HAP-1 (cell line): ENCODE data around the gene SYT6.

Source experiments
- DNase-seq, 2 experiments: peaks; one replicate each; pipeline ENCODE4 v3.0.0-alpha.2; 2016 to 2020; ENCODE audit warnings: low spot score in 2 of 2
- H3K27me3 ChIP-seq: fragments of 250-450 bp; sonication (Bioruptor Pico); 2 replicates; pipeline ENCODE4 v1.5.1; 2020; ENCODE audit warnings: low read depth, mild to moderate bottlenecking, moderate library complexity
- H3K36me3 ChIP-seq: fragments of 250-450 bp; sonication (Bioruptor Pico); replicated peaks from 2 replicates; pipeline ENCODE4 v1.5.1; 2020; ENCODE audit warnings: mild to moderate bottlenecking
- H3K4me1 ChIP-seq: fragments of 250-450 bp; sonication (Bioruptor Pico); 2 replicates; pipeline ENCODE4 v1.5.1; 2020; ENCODE audit warnings: mild to moderate bottlenecking
- H3K4me3 ChIP-seq: fragments of 250-450 bp; sonication (Bioruptor Pico); 2 replicates; pipeline ENCODE4 v1.5.1; 2020; ENCODE audit warnings: mild to moderate bottlenecking, moderate library complexity
- H3K9me3 ChIP-seq: fragments of 250-450 bp; sonication (Bioruptor Pico); 2 replicates; pipeline ENCODE4 v1.5.1; 2020; ENCODE audit warnings: mild to moderate bottlenecking, moderate library complexity
- in situ Hi-C: fragments of 300-500 bp; cut with MboI; formaldehyde crosslinking; loops from 3 replicates; pipeline ENCODE4 v1.14.3; 2020; ENCODE audit warnings: low sequenced_read_pairs, inconsistent platforms, mixed read lengths

The SYT6 gene

DNA sequence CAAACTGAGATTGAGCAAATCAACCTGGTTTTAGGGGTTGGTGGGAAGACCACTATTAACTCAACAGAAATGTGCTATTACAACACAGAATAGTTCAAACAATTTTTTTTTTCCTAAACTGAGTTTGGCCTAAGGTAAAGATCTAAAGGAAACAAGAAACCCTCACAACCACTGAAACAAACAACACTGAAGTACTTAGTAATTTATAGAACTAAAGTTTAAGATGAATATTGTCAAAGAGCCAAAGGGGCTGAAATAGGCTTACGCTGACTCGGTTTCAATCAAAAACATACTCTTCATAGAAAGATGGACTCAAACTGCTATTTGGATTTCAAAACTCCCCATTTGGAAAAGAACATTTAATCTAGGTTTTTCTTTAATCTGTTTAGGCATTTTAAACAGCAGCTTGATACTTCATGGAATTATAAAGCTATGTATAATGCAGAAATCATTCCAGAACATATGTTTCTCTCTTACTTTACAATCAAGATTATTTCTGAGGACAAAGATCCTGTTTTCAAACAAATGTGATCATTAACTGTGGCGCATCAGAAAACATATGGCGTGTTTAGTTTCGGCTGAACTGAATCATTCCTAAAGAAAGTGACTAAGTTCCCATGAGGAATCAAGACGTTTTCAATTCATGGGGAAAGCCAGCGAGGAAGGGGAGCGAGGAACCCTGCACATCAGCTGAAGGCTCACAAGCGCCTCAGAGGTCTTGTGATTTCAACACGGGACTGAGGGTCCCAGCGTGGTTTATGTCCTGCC, 62.7 kb downstream of the SYT6 start:
- H3K9me3 ChIP-seq = no peaks in the 10 kb centered on the region
- DNase-seq = no peak
- H3K36me3 ChIP-seq = no peaks in the 10 kb centered on the region
- 0 out of 2 replicates have a peak, but pooled peaks cover 2% of the 10 kb centered on the region for H3K27me3 ChIP-seq
- in situ Hi-C loops = no loop called here
- 0 out of 2 replicates have a peak, but pooled peaks cover 4% of the 10 kb centered on the region for H3K4me1 ChIP-seq
- no peak overlapping the region for H3K4me3 ChIP-seq

DNA sequence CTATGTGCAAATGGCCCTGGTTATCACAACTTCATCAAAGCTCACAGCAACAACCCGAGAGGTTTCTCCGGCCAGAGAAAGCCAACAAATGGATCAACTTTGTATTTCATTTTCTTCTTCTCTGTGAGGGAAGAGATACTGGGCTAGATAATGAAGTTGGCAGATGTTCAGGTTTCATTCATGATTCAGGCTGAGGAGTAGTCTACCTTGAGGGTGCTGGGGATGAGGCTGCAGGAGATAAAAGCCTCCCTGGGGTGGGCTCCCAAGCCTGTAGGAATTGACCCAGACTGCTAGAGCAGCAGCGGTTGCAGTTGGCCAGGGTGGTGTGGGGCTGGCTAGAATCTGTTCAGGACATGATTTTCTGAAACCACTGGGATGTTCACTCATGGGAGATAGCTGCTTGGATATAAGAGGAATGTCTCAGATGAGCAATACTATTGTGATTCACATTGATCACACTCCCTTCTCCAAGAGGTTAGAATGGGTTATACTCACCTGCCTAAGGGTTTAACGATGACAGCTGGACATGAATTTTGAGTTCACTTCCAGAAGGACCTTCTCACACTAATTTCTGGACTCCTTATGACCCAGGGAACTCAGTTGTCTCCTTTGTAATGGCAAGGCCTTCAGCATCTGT, 64.0 kb downstream of the SYT6 start:
- Histone ChIP-seq H3K4me1 (0 out of 2 replicates have a peak, but pooled peaks cover 4% of the 10 kb centered on the region), H3K9me3 (no peaks in the 10 kb centered on the region), H3K4me3 (no peak overlapping the region), H3K36me3 (no peaks in the 10 kb centered on the region), H3K27me3 (0 out of 2 replicates have a peak, but pooled peaks cover 2% of the 10 kb centered on the region)
- in situ Hi-C loops = no loop called here
- no peak for DNase-seq

- 0 out of 2 replicates have a peak, but pooled peaks cover 2% of the 10 kb centered on the region for H3K27me3 ChIP-seq
- no peaks in the 10 kb centered on the region for H3K9me3 ChIP-seq
- DNase-seq = peak; percentile 6 to 33
- in situ Hi-C loops = no loop called here
- H3K4me1 ChIP-seq = 0 out of 2 replicates have a peak, but pooled peaks cover 4% of the 10 kb centered on the region
- no peaks in the 10 kb centered on the region for H3K36me3 ChIP-seq
- H3K4me3 ChIP-seq = no peak overlapping the region
Observed at GRCh38 chr1:114088392-114089299, 65.0 kb downstream of the SYT6 start.

DNA sequence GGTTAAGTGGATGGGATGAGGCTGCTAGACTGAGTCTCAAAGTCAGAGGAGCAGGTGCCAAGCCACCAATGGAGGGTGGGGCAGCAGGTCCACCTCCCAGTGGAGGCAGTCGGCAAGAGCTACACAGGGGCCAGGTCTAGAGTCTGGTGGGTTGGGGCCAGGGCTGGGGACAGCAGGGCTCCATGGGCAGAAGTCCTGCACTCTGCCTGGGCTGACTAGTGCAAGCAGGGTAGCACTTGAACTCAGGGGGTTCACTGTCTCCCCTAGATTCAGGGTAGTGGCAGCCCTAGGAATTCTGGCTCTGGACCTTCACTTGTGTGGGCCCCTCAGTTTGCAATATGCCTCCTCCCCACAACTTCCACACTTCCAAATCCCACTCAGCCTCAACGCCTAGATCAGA, 66.2 kb downstream of the SYT6 start:
- no peaks in the 10 kb centered on the region for H3K9me3 ChIP-seq
- H3K4me3 ChIP-seq = no peak overlapping the region
- in situ Hi-C loops = no loop called here
- DNase-seq = no peak
- 0 out of 2 replicates have a peak, but pooled peaks cover 2% of the 10 kb centered on the region for H3K27me3 ChIP-seq
- H3K36me3 ChIP-seq = no peaks in the 10 kb centered on the region
- 0 out of 2 replicates have a peak, but pooled peaks cover 4% of the 10 kb centered on the region for H3K4me1 ChIP-seq

DNA sequence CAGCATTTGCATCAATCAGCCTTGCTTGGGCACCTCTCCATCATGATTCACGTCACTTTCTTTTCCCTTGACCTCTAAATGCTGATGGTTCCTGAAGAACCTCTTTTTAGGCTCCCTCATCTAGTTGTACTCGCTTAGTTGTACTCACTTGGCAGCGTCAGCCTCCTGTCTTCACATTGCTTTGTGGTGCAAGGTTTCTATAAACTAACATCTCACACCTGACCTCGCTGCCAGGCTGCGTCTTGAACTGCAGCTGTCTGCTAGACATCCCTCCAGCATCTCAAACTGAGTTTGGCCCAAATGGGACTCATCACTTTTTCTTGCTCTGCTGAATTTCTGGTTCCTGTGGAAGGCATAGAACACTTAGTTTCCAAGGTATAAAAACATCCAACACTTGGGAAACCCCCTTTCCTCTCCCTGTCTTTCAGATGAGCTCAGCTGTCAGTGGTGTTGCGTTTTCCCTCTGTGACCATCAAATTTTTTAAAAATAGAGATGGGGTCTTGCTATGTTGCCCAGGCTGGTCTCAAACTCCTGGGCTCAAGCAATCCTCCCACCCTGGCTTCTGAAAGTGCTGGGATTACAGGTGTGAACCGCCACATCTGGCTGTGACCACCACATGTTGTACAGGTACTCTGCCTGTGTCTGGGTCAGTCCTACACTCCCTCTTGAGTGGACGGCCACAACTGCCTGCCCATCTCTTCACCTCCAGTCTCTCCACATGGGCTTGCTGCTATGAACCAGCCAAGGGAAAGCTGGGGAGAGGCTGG, 66.9 kb downstream of the SYT6 start:
- no peaks in the 10 kb centered on the region for H3K36me3 ChIP-seq
- no peaks in the 10 kb centered on the region for H3K9me3 ChIP-seq
- no peak overlapping the region for H3K4me3 ChIP-seq
- DNase-seq = no peak
- 0 out of 2 replicates have a peak, but pooled peaks cover 2% of the 10 kb centered on the region for H3K27me3 ChIP-seq
- H3K4me1 ChIP-seq = 0 out of 2 replicates have a peak, but pooled peaks cover 4% of the 10 kb centered on the region
- in situ Hi-C loops = no loop called here

GRCh38 chr1:114082867-114083585, 70.6 kb downstream of the SYT6 start:
- DNase-seq = no peak
- Histone ChIP-seq H3K36me3 (no peaks in the 10 kb centered on the region), H3K4me1 (peaks cover 8% of the 10 kb centered on the region), H3K4me3 (no peak overlapping the region), H3K9me3 (no peaks in the 10 kb centered on the region), H3K27me3 (no peaks in the 10 kb centered on the region)
- in situ Hi-C loops = no loop called here

- DNase-seq = no peak
- in situ Hi-C loops = no loop called here
- H3K36me3 ChIP-seq = no peaks in the 10 kb centered on the region
- peaks cover 8% of the 10 kb centered on the region for H3K4me1 ChIP-seq
- no peaks in the 10 kb centered on the region for H3K9me3 ChIP-seq
- H3K4me3 ChIP-seq = no peak overlapping the region
- H3K27me3 ChIP-seq = no peaks in the 10 kb centered on the region
Observed at GRCh38 chr1:114082304-114082630, 71.4 kb downstream of the SYT6 start.

- DNase-seq = no peak
- Histone ChIP-seq H3K27me3 (no peaks in the 10 kb centered on the region), H3K4me1 (peaks cover 8% of the 10 kb centered on the region), H3K4me3 (no peak overlapping the region), H3K36me3 (no peaks in the 10 kb centered on the region), H3K9me3 (no peaks in the 10 kb centered on the region)
- in situ Hi-C loops = no loop called here
Observed at GRCh38 chr1:114081437-114082303, 72.0 kb downstream of the SYT6 start.

GRCh38 chr1:114080511-114081436, 72.9 kb downstream of the SYT6 start:
- H3K4me3 ChIP-seq = no peak overlapping the region
- in situ Hi-C loops = no loop called here
- H3K9me3 ChIP-seq = no peaks in the 10 kb centered on the region
- H3K36me3 ChIP-seq = no peaks in the 10 kb centered on the region
- H3K4me1 ChIP-seq = peaks cover 12% of the 10 kb centered on the region
- no peaks in the 10 kb centered on the region for H3K27me3 ChIP-seq
- no peak for DNase-seq

DNA sequence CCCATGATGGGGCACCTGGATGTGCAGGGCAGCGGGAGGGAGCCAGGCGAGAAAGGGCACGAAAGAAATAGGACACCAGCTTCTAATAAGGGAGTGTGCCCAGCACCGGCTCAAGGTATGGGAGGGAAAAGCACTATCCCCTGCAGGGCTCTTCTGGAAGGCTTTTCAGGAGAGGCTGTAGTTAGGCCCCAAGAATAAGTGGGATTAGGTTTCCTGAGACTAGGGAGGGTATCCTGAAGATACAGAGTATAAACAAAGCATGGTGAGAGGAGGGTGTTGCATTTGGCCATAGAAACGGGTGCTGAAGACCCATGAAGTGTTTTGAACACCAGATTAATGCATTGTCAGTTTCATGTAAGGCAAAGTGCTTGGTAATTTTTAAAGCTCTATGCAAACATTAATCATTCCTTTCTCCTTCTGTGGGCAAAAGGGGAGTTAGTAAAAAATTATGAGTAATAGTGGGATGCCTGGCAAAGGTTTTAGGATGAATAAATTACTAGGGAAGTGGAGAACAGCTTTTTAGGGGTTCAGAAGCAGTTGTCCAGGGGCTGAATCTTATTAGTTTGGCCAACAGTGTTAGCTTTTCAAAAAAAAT, 74.0 kb downstream of the SYT6 start:
- Histone ChIP-seq H3K27me3 (no peaks in the 10 kb centered on the region), H3K9me3 (no peaks in the 10 kb centered on the region), H3K4me3 (no peak overlapping the region), H3K36me3 (no peaks in the 10 kb centered on the region), H3K4me1 (peaks cover 21% of the 10 kb centered on the region)
- no peak for DNase-seq
- in situ Hi-C loops = no loop called here

- H3K4me1 ChIP-seq = peaks cover 21% of the 10 kb centered on the region
- H3K36me3 ChIP-seq = no peaks in the 10 kb centered on the region
- in situ Hi-C loops = no loop called here
- H3K9me3 ChIP-seq = peaks cover 10% of the 10 kb centered on the region
- no peaks in the 10 kb centered on the region for H3K27me3 ChIP-seq
- DNase-seq = no peak
- H3K4me3 ChIP-seq = no peak overlapping the region
Observed at GRCh38 chr1:114078116-114078515, 75.6 kb downstream of the SYT6 start.
